GM23338 (cell line): ENCODE data around the gene DTYMK. TPM values are rescaled to one million over a fixed set of nuclear protein-coding genes. Genes with fewer than 3 reads are reported as not detected.

Source experiments
- ATAC-seq: fragments of 200-7000 bp; cut with Tn5 transposase; 3 replicates; pipeline ENCODE4 v1.9.1; 2020
- DNase-seq: peaks from one replicate; pipeline ENCODE4 v3.0.0-alpha.2; 2015; ENCODE audit warnings: low spot score
- H2AFZ ChIP-seq: fragments of 200-600 bp; sonication (generic); 2 replicates; pipeline ENCODE4 v1.8.0; 2016; ENCODE audit warnings: antibody characterized with exemption, mild to moderate bottlenecking, moderate library complexity
- H3F3A ChIP-seq: fragments of 200-600 bp; sonication (generic); replicated peaks from 2 replicates; pipeline ENCODE4 v1.8.0; 2017; ENCODE audit warnings: antibody characterized with exemption, mixed run types, low read depth
- H3K27ac ChIP-seq: fragments of 200-600 bp; sonication (generic); 2 replicates; pipeline ENCODE4 v1.6.1; 2016; ENCODE audit warnings: low read depth
- H3K27me3 ChIP-seq: fragments of 200-600 bp; sonication (generic); 2 replicates; pipeline ENCODE4 v1.8.0; 2016; ENCODE audit warnings: mild to moderate bottlenecking, mixed run types, moderate library complexity; ENCODE audit not compliant: insufficient read depth
- H3K36me3 ChIP-seq: fragments of 200-600 bp; sonication (generic); 2 replicates; pipeline ENCODE4 v1.8.0; 2016; ENCODE audit warnings: mild to moderate bottlenecking; ENCODE audit not compliant: insufficient read depth
- H3K4me1 ChIP-seq: fragments of 200-600 bp; sonication (generic); 2 replicates; pipeline ENCODE4 v1.8.0; 2016; ENCODE audit warnings: mild to moderate bottlenecking, moderate library complexity; ENCODE audit not compliant: insufficient read depth
- H3K4me2 ChIP-seq: fragments of 200-600 bp; sonication (generic); 2 replicates; pipeline ENCODE4 v1.7.1; 2017; ENCODE audit warnings: mixed run types
- H3K4me3 ChIP-seq: fragments of 200-600 bp; sonication (generic); 2 replicates; pipeline ENCODE4 v1.6.1; 2016; ENCODE audit warnings: mixed run types
- H3K79me2 ChIP-seq: fragments of 200-600 bp; sonication (generic); replicated peaks from 2 replicates; pipeline ENCODE4 v1.8.0; 2017; ENCODE audit warnings: mild to moderate bottlenecking; ENCODE audit not compliant: insufficient read depth
- H3K9me2 ChIP-seq: fragments of 200-600 bp; sonication (generic); 2 replicates; pipeline ENCODE4 v1.8.0; 2017; ENCODE audit not compliant: insufficient read depth
- H4K20me1 ChIP-seq: fragments of 200-600 bp; sonication (generic); replicated peaks from 2 replicates; pipeline ENCODE4 v1.8.0; 2017; ENCODE audit warnings: mild to moderate bottlenecking; ENCODE audit not compliant: insufficient read depth
- H3K27ac Mint-ChIP-seq: 2 replicates; pipeline ENCODE4 v1.8.0; 2020; ENCODE audit warnings: inconsistent platforms, mild to moderate bottlenecking, moderate library complexity, mixed read lengths
- H3K27me3 Mint-ChIP-seq: 3 replicates; pipeline ENCODE4 v1.8.0; 2022; ENCODE audit warnings: low read depth, mild to moderate bottlenecking, moderate library complexity, mixed read lengths, inconsistent platforms; ENCODE audit not compliant: insufficient read depth, poor library complexity
- H3K36me3 Mint-ChIP-seq: 3 replicates; pipeline ENCODE4 v1.8.0; 2021; ENCODE audit warnings: low read depth, mild to moderate bottlenecking, inconsistent platforms, moderate library complexity, mixed read lengths
- H3K4me1 Mint-ChIP-seq: 3 replicates; pipeline ENCODE4 v1.8.0; 2020; ENCODE audit warnings: mild to moderate bottlenecking, inconsistent platforms, mixed read lengths
- H3K4me3 Mint-ChIP-seq: 3 replicates; pipeline ENCODE4 v1.8.0; 2021; ENCODE audit warnings: moderate library complexity, mild to moderate bottlenecking, inconsistent platforms, mixed read lengths
- H3K9me3 Mint-ChIP-seq: 3 replicates; pipeline ENCODE4 v1.8.0; 2020; ENCODE audit warnings: moderate library complexity, mild to moderate bottlenecking, inconsistent platforms, mixed read lengths
- CREB1 ChIP-seq: fragments of 250-450 bp; sonication (Bioruptor Pico); IDR thresholded peaks from 2 replicates; pipeline ENCODE4 v1.5.0; 2020; ENCODE audit warnings: low read depth, mild to moderate bottlenecking, moderate library complexity
- CTCF ChIP-seq, 2 experiments: fragments of 200-600 bp in 1 of 2; sonication (generic) in 1 of 2; conservative IDR thresholded peaks; 2 replicates each; pipeline versions ENCODE4 v1.5.1 to v1.6.1; 2016 to 2017; ENCODE audit warnings: antibody characterized with exemption in 2 of 2, low read depth in 2 of 2, mild to moderate bottlenecking in 2 of 2, moderate library complexity in 1 of 2
- ETS1 ChIP-seq: IDR thresholded peaks from 2 replicates; pipeline ENCODE4 v1.6.1; 2016; ENCODE audit warnings: antibody characterized with exemption
- EZH2 ChIP-seq: fragments of 200-600 bp; sonication (generic); IDR thresholded peaks from one replicate; pipeline ENCODE4 v1.8.0; 2017; ENCODE audit warnings: antibody characterized with exemption, mild to moderate bottlenecking, low read depth; ENCODE audit not compliant: unreplicated experiment
- EZH2phosphoT487 ChIP-seq: fragments of 200-600 bp; sonication (generic); IDR thresholded peaks from one replicate; pipeline ENCODE4 v1.8.1; 2018; ENCODE audit warnings: antibody characterized with exemption; ENCODE audit not compliant: unreplicated experiment
- JUNB ChIP-seq: IDR thresholded peaks from one replicate; pipeline ENCODE4 v1.6.1; 2016; ENCODE audit warnings: antibody characterized with exemption; ENCODE audit not compliant: unreplicated experiment
- NANOG ChIP-seq: IDR thresholded peaks from 2 replicates; pipeline ENCODE4 v1.6.1; 2016; ENCODE audit warnings: antibody characterized with exemption, borderline replicate concordance
- POLR2AphosphoS5 ChIP-seq: IDR thresholded peaks from 2 replicates; pipeline ENCODE4 v1.6.1; 2016; ENCODE audit warnings: antibody characterized with exemption, low read depth
- REST ChIP-seq: IDR thresholded peaks from one replicate; pipeline ENCODE4 v1.6.1; 2018; ENCODE audit warnings: antibody characterized with exemption; ENCODE audit not compliant: unreplicated experiment
- STAT1 ChIP-seq: IDR thresholded peaks from one replicate; pipeline ENCODE4 v1.6.1; 2016; ENCODE audit warnings: antibody characterized with exemption; ENCODE audit not compliant: unreplicated experiment
- ZNF114 ChIP-seq: fragments of 250-450 bp; sonication (Bioruptor Pico); IDR thresholded peaks from 2 replicates; pipeline ENCODE4 v1.5.0; 2020; ENCODE audit warnings: mild to moderate bottlenecking, moderate library complexity
- ZNF331 ChIP-seq: fragments of 250-450 bp; sonication (Bioruptor Pico); IDR thresholded peaks from 2 replicates; pipeline ENCODE4 v1.5.0; 2020; ENCODE audit warnings: low read depth, mild to moderate bottlenecking, moderate library complexity
- ZNF462 ChIP-seq: fragments of 250-450 bp; sonication (Bioruptor Pico); IDR thresholded peaks from 2 replicates; pipeline ENCODE4 v1.5.0; 2020; ENCODE audit warnings: mild to moderate bottlenecking, moderate library complexity
- polyA plus RNA-seq: library from polyadenylated mRNA; unstranded; fragments of >200 nt; fragmentation: Nextera tagmentation; extraction: Ambion mirVana; gene quantifications from 2 replicates; pipeline ENCODE4 v1.2.1, GENCODE V29; 2016
- total RNA-seq: library from RNA; depleted of rRNA; stranded (reverse); fragments of >200 nt; shearing (Covaris generic); gene quantifications from 2 replicates; pipeline ENCODE4 v1.2.3, GENCODE V29; 2014

Gene DTYMK
- total and polyA plus RNA-seq, 2 experiments from 2014 or later: 55.4 to 65.4 TPM

GRCh38 chr2:241635756-241636155 is 50.9 kb downstream of the DTYMK start:
- peaks cover 18% of the 10 kb centered on the region for H3F3A ChIP-seq
- no peaks in the 10 kb centered on the region for H3K9me2 ChIP-seq
- peaks cover 16% of the 10 kb centered on the region for H3K27me3 Mint-ChIP-seq
- H3K36me3 ChIP-seq: peaks cover 22% of the 10 kb centered on the region
- H3K36me3 Mint-ChIP-seq: peaks cover 57% of the 10 kb centered on the region
- H3K4me3 ChIP-seq: peak overlapping the region; percentile 98
- peaks cover 80% of the 10 kb centered on the region for H3K79me2 ChIP-seq
- TF ChIP-seq POLR2AphosphoS5 (no peak), CREB1 (CRISPR knock-in tag) (no peak), STAT1 (no peak), CTCF (conservative IDR thresholded peaks at IDR 0.05; ENCODE audit: low read depth in 2 of 2) (no peak), JUNB (no peak), NANOG (no peak), EZH2 (no peak), ETS1 (no peak), REST (no peak), ZNF462 (CRISPR knock-in tag) (no peak), ZNF114 (CRISPR knock-in tag) (no peak), ZNF331 (CRISPR knock-in tag) (no peak), EZH2phosphoT487 (no peak)
- H3K9me3 Mint-ChIP-seq: peaks cover 22% of the 10 kb centered on the region
- H3K4me2 ChIP-seq: peak overlapping the region; percentile 99
- H3K4me1 ChIP-seq: peaks cover 12% of the 10 kb centered on the region
- no peaks in the 10 kb centered on the region for H3K27me3 ChIP-seq
- peak overlapping the region; percentile 50; the same call in 1 of the 2 replicates for H3K27ac ChIP-seq
- peak overlapping the region; percentile 92 for H2AFZ ChIP-seq
- peak overlapping the region; percentile 85 for H3K4me3 Mint-ChIP-seq
- no peak overlapping the region for H3K27ac Mint-ChIP-seq
- H4K20me1 ChIP-seq: peaks cover 46% of the 10 kb centered on the region
- peaks cover 23% of the 10 kb centered on the region for H3K4me1 Mint-ChIP-seq
- ATAC-seq (no peak), DNase-seq (no peak)
